HG03520 (cell line): ENCODE measurements around the gene KANK2.

Experiments used
- ATAC-seq: cut with Tn5 transposase; IDR thresholded peaks from one replicate; pipeline ENCODE4 v1.9.1; 2021; ENCODE audit warnings: mild to moderate bottlenecking, moderate library complexity; ENCODE audit not compliant: unreplicated experiment

KANK2 gene

DNA sequence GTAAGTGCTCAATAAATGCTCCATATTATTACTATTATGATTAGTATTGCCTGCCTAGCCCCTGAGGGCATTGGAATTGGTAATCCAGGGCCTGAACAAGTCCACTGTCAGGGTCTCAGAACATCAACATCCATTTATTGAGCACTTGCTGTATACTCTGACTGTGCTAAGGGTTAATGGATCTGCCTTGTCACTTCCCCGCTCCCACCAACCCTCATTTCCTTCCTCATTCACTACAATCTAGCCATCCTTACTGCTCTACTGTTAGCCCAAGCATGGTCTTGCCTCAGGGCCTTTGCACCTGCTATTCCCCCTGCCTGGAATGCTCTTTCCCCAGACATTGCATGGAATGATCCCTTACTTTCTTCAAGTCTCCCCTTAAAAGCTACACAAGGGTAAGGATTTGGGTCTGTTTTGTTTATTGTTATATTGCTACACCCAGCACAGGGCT is 29.4 kb upstream of the KANK2 start:
- ATAC-seq: no peak

DNA sequence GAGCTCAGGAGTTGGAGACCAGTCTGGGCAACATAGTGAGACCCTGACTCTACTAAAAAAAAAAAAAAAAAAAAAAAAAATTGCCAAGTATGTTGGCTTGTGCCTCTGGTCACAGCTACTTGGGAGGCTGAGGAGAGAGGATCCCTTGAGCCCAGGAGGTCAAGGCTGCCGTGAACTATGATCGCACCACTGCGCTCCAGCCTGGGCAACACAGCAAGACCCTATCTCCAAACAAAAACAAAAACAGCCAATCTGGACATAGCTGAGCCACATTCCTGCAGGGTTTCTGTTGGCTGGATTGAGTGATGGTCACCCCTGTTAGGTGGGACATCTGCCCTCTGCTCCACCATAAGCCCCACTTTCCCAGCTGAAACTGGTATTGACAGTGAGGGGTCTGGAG is 28.5 kb upstream of the KANK2 start:
- ATAC-seq: no peak

DNA sequence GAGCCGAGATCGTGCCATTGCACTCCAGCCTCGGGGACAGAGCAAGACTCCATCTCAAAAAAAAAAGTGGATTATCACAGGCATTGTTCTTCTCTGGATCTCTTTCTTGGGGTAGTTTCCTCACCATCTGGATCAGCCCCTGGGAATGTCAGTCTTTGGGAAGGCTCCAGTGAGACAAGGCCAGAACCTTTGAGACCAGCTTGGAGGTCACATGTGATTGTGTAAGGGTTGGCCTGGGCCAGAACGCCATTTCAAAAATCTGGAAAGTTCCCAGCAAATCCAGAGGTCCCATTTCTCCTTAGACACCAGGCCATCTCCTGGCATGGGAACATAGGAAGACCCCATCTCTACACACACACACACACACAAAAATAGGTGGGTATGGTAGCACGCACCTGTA is 27.8 kb upstream of the KANK2 start:
- ATAC-seq: no peak

DNA sequence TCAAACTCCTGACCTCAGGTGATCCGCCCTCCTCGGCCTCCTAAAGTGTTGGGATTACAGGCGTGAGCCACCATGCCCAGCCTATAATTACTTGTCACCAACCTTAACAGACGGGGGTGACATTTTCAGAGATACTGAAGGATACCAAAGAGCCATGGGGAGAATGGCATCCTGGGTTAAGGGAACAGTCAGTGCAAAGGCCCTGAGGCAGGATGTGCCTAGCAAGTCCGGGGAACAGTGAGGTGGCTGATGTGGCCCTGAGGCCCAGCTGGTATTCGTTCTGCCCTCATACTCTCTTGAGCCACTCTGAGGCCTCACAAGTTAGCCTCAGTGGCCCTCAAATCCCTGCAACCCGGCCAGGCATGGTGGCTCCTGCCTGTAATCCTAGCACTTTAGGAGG is 27.1 kb upstream of the KANK2 start:
- ATAC-seq: no peak

DNA sequence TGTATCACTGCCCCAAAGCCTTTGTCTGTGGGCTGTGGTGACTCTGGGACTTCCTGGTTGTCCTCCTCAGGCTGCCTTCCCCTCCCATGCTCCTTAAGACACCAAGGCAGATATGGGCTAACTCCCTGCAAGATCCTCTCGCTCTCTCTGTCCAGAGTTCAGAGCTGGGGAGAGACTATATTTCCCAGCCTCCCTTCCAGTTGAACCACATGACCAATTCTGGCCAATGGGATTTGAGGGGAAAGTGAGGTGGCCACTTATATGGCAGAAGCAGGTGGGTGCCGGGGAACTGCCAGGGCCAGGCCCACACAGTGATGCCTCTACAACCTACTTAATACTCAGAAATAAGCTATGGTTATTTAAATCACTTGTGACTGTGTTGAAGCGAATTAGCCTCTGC is 25.9 kb upstream of the KANK2 start:
- ATAC-seq: no peak

DNA sequence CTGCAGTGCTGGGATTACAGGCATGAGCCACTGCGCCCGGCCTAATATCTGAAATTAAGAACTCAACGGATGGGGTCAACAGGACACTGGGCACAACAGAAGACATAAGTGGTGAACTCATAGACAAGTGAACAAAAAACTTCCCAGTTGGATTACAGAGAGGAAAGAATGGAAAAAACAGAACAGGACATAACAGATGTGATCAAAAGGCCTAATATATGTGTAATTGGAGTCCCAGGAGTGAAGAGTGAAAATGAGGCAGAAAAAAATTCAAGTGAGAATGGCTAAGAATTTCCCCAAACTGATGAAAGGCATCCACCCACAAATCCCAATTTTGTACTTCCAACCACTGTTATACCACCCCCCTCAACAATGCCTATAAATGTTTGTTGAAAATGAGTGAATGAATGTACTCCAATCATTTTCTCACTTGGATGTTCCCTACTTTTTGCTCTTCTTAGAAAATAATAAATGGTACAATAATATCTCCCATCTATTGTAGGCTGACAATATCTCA is 23.8 kb upstream of the KANK2 start:
- no peak for ATAC-seq

DNA sequence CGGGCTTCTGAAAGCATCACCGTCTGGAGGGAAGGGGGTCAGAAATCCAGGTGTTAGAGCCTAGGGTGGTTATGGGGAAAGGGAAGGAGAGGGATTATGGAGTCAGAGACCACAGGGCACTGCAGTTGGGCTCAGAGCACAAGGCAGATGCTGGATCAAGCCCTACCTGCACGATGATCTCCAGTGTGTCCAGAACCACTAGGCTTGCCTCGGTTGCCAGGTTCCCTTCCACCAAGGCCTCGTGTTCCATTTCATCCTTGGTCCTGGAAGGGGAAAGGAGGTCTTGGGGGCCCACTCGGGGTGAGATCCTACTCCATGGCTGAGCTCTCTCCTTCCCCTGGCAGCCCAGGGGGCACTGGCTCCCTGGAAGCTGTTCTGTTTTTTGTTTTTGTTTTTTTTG is 17.0 kb upstream of the KANK2 start:
- ATAC-seq: no peak

DNA sequence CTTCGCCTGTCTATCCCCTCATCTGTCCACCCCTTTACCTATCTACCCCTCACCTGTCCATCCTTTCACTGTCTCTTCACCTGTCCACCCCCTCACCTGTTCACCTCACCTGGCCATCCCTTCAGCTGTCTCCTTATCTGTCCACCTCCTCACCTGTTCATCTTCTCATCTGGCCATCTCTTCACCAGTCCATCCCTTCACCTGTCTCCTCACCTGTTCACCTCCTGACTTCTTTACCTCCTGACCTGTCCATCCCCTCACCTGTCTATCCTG is 13.2 kb upstream of the KANK2 start:
- ATAC-seq: no peak

DNA sequence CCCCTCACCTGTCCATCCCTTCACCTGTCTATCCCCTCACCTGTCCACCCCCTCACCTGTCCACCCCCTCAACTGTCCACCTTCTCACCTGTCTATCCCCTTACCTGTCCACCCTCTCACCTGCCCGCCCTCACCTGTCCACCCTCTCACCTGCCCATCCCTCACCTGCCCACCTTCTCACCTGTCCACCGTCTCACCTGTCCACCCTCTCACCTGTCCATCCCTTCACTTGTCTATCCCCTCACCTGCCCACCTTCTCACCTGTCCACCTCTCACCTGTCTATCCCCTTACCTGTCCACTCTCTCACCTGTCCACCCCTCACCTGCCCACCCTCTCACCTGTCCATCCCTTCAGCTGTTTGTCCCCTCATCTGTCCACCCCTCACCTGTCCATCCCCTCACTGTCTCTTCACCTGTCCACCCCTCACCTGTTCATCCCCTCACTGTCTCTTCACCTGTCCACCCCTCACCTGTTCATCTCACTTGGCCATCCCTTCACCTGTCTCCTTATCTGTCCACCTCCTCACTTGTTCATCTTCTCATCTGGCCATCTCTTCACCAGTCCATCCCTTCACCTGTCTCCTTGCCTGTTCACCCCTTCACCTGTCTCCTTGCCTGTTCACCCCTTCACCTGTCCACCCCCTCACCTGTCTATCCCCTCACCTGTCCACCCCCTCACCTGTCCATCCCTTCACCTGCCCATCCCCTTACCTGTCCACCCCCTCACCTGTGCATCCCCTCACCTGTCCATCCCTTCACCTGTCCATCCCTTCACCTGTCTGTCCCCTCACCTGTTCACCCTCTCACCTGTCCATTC is 12.7 kb upstream of the KANK2 start:
- no peak for ATAC-seq

DNA sequence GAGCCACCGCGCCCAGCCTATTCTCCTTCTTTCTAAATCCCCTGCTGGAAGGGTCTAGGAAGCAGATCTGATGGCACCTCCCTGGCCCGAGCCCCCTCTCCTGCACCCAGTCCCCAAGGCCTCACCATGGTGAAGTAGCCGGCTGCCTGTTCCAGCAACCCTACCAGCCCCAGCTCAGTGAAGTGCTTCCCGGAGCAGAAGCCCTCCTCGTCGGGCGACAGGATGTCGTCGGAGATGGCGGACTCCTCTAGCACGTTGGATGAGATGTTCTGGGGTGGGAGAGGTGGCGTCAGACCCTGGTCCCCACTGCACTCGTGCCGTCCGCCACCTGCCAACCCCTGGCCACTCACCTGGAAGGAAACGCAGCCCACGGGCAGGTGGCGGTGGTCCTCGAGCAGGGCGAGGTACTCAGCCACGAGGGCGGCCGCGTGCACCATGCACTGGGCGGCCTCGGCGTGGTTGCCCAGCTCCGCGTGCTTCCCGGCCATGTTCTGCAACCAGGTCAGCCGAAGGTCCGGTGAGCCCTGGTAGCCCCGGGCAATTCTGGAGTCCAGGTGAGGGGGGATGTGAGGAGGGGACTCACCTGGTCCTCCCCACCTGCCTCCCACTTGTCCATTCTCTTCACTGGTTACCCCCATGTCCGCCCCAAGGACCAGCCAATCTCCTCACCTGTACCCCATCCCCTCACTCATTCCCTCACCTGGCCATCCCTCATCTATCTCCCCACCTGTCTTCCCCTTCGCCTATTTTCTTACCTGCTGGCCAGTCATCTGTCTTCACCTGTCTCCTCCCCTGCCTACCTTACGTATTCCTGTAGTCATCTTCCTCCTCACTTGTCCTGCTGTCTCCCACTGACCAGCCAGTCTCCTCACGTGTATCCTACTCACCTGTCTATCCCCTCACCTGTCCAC is 11.5 kb upstream of the KANK2 start:
- ATAC-seq: no peak

DNA sequence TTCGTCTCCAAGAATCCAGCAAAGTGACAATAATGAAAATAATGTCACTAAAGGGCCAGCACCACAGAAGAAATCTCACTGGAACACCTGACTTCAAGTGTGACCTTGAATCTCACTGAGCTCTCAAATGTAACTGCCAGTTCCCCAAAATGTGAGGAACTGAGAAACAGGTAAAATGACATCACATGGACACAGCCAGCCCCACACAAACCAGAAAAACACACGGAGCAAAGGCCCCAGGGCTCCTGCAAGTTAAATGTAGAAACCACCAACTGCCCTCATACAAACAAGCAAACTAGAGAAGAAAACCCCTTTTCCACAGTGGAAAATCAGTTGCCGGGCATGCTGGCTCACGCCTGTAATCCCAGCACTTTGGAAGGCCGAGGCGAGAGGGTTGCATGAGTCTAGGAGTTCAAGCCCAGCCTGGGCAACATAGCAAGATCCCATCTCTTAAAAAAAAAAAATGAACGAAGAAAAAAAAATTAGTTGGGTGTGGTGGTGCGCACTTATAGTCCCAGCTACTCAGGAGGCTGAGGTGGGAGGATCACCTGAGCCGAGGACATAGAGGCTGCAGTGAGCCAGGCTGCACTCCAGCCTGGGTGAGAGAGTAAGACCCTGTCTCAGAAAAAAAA is 8.7 kb upstream of the KANK2 start:
- ATAC-seq: no peak

DNA sequence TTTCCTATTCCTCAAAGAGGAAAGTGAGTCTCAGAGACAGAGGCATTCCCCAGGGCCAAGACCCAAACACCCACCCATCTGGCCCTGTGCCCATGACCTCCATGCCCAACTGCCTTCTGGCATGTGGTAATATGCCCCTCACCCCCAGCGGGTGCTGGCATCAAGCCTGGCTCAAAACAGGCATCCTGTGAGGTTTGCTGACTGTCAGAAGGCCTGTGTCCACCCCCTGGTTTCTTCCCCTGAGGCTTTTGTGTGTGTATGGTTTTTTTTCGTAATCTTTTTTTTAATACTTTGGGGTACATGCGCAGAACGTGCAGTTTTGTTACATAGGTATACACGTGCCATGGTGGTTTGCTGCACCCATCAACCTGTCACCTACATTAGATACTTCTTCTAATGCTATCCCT is 7.6 kb upstream of the KANK2 start:
- no peak for ATAC-seq

DNA sequence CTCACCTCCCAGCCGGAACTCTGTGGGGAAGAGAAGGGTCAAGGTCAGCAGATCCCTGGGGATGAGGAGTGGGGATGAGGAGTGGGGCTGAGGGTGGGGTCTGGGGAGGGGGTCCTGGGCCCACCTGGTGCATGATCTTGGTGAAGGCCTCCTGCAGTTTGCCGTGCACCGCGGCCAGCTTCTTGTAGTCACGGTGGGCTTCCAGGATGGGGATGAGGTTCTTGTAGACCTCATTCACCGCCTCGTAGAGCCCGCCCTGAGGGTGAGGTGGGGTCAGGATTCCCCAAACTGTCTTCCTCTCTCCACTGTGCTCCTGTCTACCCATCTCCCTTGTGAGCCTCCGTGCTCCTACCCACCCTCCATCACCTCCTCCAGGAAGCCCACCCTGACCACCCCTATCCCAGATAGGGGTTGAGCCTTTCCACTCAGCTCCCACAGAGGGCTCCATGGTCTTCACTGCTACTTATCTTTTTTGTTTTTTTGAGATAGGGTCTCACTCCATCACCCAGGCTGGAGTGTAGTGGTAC is 6.8 kb upstream of the KANK2 start:
- no peak for ATAC-seq

DNA sequence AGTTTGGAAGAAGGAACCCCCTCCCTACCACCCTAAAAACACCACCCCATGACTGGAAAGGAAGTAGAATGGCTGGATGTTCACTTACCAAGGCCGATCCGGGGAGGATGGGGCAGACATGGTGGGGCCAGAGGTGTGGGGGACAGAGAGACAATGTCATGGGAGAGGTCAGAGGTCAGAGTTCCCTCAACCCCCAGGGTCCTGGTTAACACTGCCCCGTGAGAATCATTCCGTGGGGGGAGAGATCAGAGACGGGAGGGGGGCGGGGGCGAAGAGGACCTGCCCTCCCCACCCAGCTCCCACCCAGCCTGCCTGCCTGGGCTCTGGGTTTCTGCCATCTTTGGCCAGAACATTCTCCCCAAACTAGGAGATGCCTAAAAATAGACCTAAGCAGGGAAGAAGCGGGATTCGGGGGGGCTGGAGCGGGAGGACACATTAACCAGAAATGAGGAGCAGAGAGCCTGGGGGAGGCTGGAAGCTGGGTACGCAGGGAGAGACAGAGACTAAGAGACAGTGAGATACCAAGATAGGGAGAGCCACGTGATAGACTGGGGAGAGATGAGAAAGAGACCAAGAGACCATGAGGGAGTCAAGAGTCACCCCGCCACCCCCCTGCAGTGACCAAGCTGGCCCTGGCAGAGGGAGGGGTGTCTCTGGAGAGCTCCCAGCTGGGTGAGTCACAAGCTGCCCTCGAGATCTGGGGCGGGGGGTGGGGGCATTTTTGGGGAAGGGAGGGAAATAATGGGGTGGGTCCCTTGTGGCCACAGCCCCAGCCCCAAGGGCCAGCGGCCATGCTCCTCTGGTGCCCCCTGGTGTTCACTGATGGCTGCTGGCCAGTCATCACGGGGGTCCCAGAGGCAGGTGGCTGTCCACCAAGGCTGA is 6.1 kb upstream of the KANK2 start:
- no peak for ATAC-seq

DNA sequence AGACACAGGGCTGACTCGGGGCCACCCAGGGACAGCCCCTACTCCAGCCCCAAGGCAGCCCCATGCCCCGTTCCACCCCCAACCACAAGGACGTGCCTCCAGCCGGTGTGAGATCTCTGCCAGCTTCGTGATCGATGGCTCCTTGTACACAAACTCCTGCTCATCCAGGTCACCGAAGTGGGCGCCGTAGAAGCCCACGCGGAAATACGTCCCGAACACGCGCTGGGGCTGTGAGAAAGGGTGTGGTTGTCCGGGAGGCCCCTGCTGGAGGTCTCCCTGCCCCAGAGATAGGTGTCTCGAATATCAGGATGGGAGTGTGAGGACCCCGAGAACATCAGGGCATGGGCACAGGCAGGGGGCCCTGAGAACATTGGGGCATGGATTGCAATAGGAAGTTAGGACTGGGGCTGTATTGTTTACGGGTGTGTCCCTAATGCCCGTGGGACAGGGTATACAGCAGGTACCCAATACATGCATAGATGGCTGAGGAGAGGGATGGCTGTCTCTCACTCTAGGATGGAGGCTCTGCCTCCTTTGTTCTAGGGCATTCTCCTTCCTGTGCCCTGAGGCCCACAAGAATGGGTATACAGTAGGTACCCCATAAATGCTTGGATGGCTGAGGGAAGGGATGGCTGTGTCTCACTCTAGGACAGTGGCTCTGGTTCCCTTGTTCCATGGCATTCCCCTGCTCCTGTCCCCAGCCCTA is 5.3 kb upstream of the KANK2 start:
- ATAC-seq: no peak

DNA sequence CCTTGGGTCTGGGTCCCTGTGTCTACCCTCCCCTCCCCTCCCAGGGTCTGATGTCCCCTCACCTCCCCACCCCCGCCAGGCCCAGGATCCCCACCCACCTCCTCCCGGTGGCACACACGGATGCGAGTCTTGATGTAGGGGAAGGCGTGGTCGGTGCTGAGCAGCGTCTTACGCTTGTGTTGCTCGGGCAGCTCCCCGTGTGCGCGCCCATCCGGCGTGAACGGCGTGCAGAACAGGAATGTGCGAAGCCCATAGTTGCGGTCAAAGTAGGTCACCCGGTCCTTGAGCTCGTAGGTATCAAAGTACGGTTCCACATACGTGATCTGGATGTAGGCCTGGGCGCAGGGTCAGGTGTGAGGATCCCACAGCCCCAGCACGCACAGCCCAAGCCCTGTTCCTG is 4.4 kb upstream of the KANK2 start:
- ATAC-seq: no peak

DNA sequence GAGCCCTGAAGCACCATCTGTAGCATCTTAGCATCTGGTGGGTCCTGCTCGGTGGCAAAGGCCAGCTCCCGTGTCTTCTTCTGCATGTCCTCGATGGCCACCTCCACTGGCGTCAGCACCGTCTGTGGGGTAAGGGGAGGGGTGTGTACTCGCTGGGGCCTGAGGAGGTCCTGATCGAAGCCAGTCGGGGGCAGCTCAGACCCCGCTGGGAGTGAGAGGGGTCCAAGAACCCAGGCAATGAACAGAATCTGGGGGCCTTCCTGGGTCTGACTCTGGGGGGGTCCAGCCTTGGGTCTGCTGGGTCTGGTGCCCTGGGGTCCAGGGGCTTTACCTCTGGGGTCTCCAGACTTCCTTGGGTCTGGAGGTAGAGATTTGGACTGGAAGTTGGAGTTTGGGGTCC is 3.6 kb upstream of the KANK2 start:
- no peak for ATAC-seq

DNA sequence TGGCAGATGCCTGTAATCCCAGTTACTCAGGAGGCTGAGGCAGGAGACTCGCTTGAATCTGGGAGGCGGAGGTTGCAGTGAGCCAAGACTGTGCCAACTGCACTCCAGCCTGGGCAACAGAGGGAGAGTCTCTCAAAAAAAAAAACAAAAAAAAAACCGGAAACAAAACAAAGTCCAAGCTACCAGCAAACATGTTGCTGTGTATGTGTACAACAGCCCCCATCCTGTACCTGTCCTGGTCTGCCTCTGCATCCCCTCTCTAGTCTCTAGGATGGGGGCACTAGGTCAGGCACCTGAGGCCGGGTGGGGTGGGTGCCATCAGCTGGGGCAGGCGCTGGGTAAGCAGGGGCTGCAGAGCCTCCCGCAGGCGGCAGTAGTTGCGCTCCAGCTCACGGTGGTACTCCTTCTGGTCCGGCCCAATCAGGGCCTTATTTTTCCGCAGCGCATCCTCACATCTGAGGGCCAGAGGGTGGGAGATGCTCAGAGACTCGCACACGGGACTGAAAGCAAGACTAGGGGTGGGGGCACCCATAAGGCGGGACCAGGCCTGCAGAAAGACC is 2.8 kb upstream of the KANK2 start:
- no peak for ATAC-seq

DNA sequence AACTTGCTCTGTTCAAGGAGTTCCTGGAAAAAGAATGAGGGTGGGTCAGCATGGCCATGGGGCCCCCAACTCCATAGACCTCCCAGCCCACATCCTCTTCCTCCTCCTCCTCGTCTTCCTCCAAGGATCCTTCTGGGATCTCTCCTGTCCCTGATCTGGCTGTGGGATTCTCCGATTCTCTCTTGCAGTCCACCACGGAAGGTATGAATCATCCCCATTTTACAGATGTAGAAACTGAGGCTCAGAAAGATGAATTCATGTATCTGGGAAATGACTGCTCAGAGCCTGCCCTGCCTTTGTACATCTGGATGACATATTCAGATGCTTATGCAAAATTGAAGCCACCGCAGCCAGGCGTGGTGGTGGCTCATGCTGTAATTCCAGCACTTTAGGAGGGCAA is 2.2 kb upstream of the KANK2 start:
- ATAC-seq: no peak
